ENCODE data around the gene STK32C. TPM values are rescaled to one million over a fixed set of nuclear protein-coding genes. Genes with fewer than 3 reads are reported as not detected.

STK32C gene
- 34.6 to 51.5 TPM (median 46.3 TPM) in 5 replicates for total RNA-seq (2022; extraction: Qiagen RNA extraction; ENCODE audit: low read depth)

DNA sequence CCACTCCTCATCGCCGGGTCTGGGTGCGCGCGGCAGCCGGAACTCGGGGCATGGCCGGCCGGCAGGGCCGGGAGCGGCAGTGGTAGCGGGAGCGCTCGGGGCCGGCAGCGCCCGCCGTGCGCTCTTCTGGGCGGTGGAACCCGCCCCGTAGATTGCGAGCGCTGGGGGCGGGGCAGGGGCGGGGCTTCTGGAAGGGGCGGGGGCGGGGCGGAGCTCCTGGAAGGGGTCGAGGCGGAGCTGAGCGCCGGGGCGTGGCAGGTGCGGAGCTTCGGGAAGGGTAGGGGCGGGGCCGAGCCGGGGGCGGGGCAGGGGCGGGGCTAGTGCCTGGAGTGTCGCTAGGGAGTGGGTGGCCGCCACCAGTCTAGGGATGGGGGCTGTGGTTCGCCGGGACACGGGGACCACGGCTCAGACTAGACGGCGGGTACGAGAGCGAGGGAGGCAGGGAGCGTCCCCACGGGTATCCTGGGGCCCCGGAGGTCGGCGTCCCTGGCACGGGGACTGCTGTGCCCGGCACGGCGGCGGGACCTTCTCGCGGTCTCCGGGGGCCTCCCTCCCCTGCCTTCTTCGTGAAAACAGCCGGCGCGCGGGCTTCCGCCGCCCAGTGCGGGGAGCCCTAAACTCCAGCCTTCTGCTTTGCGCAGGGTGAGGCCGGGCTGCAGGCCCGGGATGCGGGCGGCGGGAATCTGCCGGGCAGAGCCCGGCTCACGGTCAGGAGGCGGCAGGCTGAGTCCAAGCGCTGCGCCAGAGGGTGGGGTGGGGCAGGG lies at the start of gene STK32C:
TSS of gene STK32C (minus strand) at position 128 of the 764 bp plus-strand sequence. CDS start at position 11, 117 bp downstream.

DNA sequence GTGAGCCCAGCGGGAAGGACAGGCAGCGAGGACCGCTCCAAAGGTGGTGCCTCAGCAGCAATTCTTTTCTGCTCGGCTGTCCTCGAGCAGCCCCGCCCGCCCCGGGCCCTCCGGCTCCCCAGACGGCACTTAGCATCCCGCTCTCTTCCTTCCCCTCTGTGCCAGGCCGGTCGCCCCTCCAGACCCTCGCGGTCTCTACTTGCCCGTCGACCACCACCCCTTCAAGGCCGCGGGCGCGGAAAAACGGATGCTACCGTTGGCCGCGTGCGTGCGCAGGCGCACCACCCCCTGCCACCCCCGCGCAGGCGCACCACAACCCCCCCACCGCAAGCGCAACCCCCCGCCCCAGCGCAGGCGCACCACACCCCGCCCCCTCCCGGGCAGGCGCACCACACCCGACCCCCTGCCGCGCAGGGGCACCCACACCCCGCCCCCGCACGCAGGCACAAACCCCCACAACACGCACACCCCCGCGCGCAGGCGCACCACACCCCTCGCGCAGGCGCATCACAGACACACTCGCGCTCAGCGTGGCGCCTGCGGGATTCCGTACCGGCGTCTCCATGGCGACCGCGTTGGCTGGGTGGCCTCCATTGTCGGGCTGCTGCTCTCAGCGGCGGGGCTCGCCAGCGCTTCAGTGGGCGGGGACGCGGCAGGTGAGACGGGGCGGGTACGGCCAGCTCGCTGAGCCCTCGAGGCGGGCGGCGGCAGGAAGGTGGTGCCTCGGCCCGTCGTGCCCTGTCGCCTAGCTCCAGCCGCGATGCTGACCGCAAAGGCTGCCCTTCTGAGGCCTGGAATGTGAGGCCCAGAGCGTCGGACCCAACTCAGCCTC lies 24.1 kb upstream of the STK32C start, which contains the start of gene LRRC27:
TSS of gene LRRC27 (plus strand) at position 593 of the 832 bp plus-strand sequence. CDS start 1,332 bp downstream, outside the sequence.

DNA sequence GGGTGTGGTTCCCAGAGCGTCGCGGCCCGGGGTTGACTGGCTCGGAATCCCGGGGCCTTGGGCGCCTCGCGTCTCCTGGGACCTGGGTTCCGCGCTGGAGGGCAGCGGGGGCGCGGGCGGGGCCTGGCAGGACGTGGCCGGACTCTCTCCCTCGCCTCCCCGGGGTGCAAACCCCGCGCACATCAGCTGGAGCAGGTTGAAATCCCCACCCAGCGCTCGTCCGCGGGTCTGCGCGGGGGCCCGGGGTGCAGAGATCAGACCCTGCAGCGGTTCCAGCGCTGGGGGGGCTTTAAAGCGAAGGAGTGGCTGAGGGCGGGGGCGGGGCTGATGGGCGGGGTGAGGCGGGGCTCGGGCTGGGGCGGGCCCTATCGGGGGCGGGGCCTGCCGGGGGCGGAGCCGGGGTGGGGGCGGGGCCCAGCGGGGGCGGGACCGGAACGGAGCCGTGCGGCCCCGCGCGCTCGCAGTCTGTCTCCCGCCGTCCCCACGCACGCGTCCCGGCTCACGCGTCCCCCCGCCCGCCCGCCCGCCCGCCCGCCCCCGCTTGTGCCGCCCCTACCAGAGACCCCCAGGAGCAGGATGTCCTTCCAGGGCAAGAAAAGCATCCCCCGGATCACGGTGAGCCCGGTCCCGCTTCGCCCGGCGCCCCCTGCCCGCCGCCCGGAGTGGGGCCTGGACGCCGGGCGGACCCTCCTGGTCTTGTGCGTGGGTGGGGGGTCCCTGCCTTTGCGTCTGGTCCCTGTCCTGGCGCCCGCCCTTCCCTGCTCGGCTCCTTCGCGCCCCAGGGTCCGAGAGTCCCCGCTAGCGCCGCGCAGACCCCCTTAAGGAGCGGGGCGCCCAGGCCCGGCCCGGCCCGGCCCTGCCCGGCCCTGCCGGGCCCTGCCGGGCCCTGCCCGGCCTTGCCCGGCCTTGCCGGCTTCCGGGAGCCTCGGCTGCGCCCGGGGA lies 121.0 kb downstream of the STK32C start, which contains the start of gene DPYSL4:
TSS of gene DPYSL4 (plus strand) at position 461 of the 942 bp plus-strand sequence. CDS start at position 577, 116 bp downstream.

Other genes starting within 250 kb of the STK32C start
- 1.2 to 1.9 TPM (median 1.6 TPM) in 5 replicates for gene JAKMIP3, start 242.0 kb downstream of the STK32C start, total RNA-seq (2022; extraction: Qiagen RNA extraction; ENCODE audit: low read depth)
- gene DPYSL4, start 121.0 kb downstream of the STK32C start, total RNA-seq (2022; extraction: Qiagen RNA extraction; ENCODE audit: low read depth): 13.4 to 19.1 TPM (median 16.4 TPM) in 5 replicates
- 4.9 to 7.6 TPM (median 6.2 TPM) in 5 replicates for gene LRRC27, start 24.2 kb upstream of the STK32C start, total RNA-seq (2022; extraction: Qiagen RNA extraction; ENCODE audit: low read depth)
- 11.6 to 19.1 TPM (median 17.8 TPM) in 5 replicates for gene PWWP2B, start 89.2 kb upstream of the STK32C start, total RNA-seq (2022; extraction: Qiagen RNA extraction; ENCODE audit: low read depth)
- gene INPP5A, start 229.8 kb upstream of the STK32C start, total RNA-seq (2022; extraction: Qiagen RNA extraction; ENCODE audit: low read depth): 11.1 to 15.2 TPM (median 13.7 TPM) in 5 replicates

Data from A549 treated with RU486 at 1 μM for 4 hours (cell line).